IMR-90 (cell line): Measurements from ENCODE around the gene MFN1. TPM values are rescaled to one million over a fixed set of nuclear protein-coding genes. Genes with fewer than 3 reads are reported as not detected.

Source experiments
- ATAC-seq: fragments of 200-7000 bp; cut with Tn5 transposase; 2 replicates; pipeline ENCODE4 v1.9.1; 2020; ENCODE audit warnings: low read depth, mild to moderate bottlenecking, moderate library complexity
- BruUV-seq: library from RNA; stranded (reverse); fragments of 400-500 nt; replicated peaks from 2 replicates; lab custom pipeline; 2021; lab: Mats Ljungman, UMichigan
- CTCF ChIA-PET: fragments of 300-600 bp; formaldehyde crosslinking; extraction: SDS; loops from one replicate; lab custom pipeline; 2021; ENCODE audit warnings: antibody characterized with exemption; lab: Yijun Ruan, JAX
- POLR2A ChIA-PET: fragments of 300-600 bp; sonication (Branson Sonifier 250); formaldehyde crosslinking; loops from one replicate; lab custom pipeline; 2022; ENCODE audit warnings: antibody characterized with exemption; ENCODE audit not compliant: unreplicated experiment; lab: Charles Lee
- DNase-seq: peaks from one replicate; pipeline ENCODE4 v3.0.0; 2013
- H2AFZ ChIP-seq: replicated peaks from 2 replicates; pipeline ENCODE3; 2013; ENCODE audit warnings: low read length, mild to moderate bottlenecking; ENCODE audit not compliant: poor library complexity
- H2AK5ac ChIP-seq: 2 replicates; pipeline ENCODE4 v1.6.1; 2013; ENCODE audit warnings: low read depth, low read length, inconsistent platforms
- H2AK9ac ChIP-seq: replicated peaks from 2 replicates; pipeline ENCODE3; 2013; ENCODE audit warnings: mild to moderate bottlenecking, low read depth, low read length, moderate library complexity; ENCODE audit not compliant: poor library complexity
- H2BK120ac ChIP-seq: 2 replicates; pipeline ENCODE4 v1.6.1; 2013; ENCODE audit warnings: low read depth, low read length, inconsistent platforms
- H2BK15ac ChIP-seq: 3 replicates; pipeline ENCODE4 v1.6.1; 2013; ENCODE audit warnings: low read depth, low read length, inconsistent platforms
- H2BK20ac ChIP-seq: 2 replicates; pipeline ENCODE4 v1.6.1; 2013; ENCODE audit warnings: low read depth, mild to moderate bottlenecking, inconsistent platforms, low read length, moderate library complexity
- H2BK5ac ChIP-seq: 2 replicates; pipeline ENCODE4 v1.6.1; 2013; ENCODE audit warnings: mild to moderate bottlenecking, low read depth, low read length, inconsistent platforms; ENCODE audit not compliant: poor library complexity, severe bottlenecking
- H3K14ac ChIP-seq: replicated peaks from 2 replicates; pipeline ENCODE4 v1.6.1; 2013; ENCODE audit warnings: low read depth, low read length, inconsistent platforms
- H3K18ac ChIP-seq: 2 replicates; pipeline ENCODE4 v1.6.1; 2013; ENCODE audit warnings: low read depth, low read length, control low read depth
- H3K23ac ChIP-seq: 2 replicates; pipeline ENCODE4 v1.6.1; 2013; ENCODE audit warnings: low read depth, low read length, inconsistent platforms
- H3K27ac ChIP-seq: 2 replicates; pipeline ENCODE4 v1.5.1; 2013; ENCODE audit warnings: mild to moderate bottlenecking, control low read depth, low read length; ENCODE audit not compliant: insufficient read depth
- H3K27me3 ChIP-seq: 2 replicates; pipeline ENCODE4 v1.6.1; 2013; ENCODE audit warnings: low read length; ENCODE audit not compliant: control insufficient read depth, insufficient read depth
- H3K36me3 ChIP-seq: 2 replicates; pipeline ENCODE4 v1.6.1; 2013; ENCODE audit warnings: low read length, mixed read lengths; ENCODE audit not compliant: control insufficient read depth, insufficient read depth
- H3K4ac ChIP-seq: 2 replicates; pipeline ENCODE4 v1.6.1; 2013; ENCODE audit warnings: low read depth, low read length, inconsistent platforms
- H3K4me1 ChIP-seq: 2 replicates; pipeline ENCODE4 v1.6.1; 2013; ENCODE audit warnings: low read length, mixed read lengths; ENCODE audit not compliant: control insufficient read depth, insufficient read depth
- H3K4me2 ChIP-seq: 2 replicates; pipeline ENCODE4 v1.6.1; 2013; ENCODE audit warnings: low read depth, mild to moderate bottlenecking, control low read depth, low read length, moderate library complexity
- H3K4me3 ChIP-seq: 2 replicates; pipeline ENCODE4 v1.5.1; 2013; ENCODE audit warnings: low read depth, mild to moderate bottlenecking, control low read depth, low read length, moderate library complexity; ENCODE audit not compliant: insufficient read depth
- H3K56ac ChIP-seq: 2 replicates; pipeline ENCODE4 v1.6.1; 2013; ENCODE audit warnings: low read length, inconsistent platforms; ENCODE audit not compliant: insufficient read depth; ENCODE audit errors: extremely low read depth
- H3K79me1 ChIP-seq, 2 experiments: 2 replicates each; pipeline ENCODE4 v1.6.1; 2013; ENCODE audit warnings: low read length in 2 of 2, inconsistent platforms in 1 of 2, low read depth in 1 of 2
- H3K9ac ChIP-seq: 2 replicates; pipeline ENCODE4 v1.6.1; 2013; ENCODE audit warnings: low read depth, low read length, control low read depth
- H3K9me1 ChIP-seq: 2 replicates; pipeline ENCODE4 v1.6.1; 2013; ENCODE audit warnings: low read length, inconsistent platforms; ENCODE audit not compliant: insufficient read depth
- H3K9me3 ChIP-seq: 2 replicates; pipeline ENCODE4 v1.6.1; 2013; ENCODE audit warnings: low read length; ENCODE audit not compliant: control insufficient read depth, insufficient read depth
- H4K20me1 ChIP-seq: 2 replicates; pipeline ENCODE4 v1.6.1; 2013; ENCODE audit warnings: low read length, inconsistent platforms; ENCODE audit not compliant: insufficient read depth
- H4K5ac ChIP-seq: 2 replicates; pipeline ENCODE4 v1.6.1; 2013; ENCODE audit warnings: mild to moderate bottlenecking, low read depth, low read length, control low read depth
- H4K8ac ChIP-seq, 2 experiments: 2 replicates each; pipeline ENCODE4 v1.6.1; 2013; ENCODE audit warnings: low read depth in 2 of 2, low read length in 2 of 2, control low read depth in 1 of 2, inconsistent platforms in 1 of 2
- H4K91ac ChIP-seq: 2 replicates; pipeline ENCODE4 v1.6.1; 2013; ENCODE audit warnings: low read depth, low read length, inconsistent platforms; ENCODE audit not compliant: insufficient read depth
- CEBPB ChIP-seq: IDR thresholded peaks from 2 replicates; pipeline ENCODE4 v1.6.1; 2012; ENCODE audit warnings: low read depth, low read length, improper control_type of control experiment
- CHD1 ChIP-seq: IDR thresholded peaks from 2 replicates; pipeline ENCODE4 v1.6.1; 2012; ENCODE audit warnings: low read depth, low read length, improper control_type of control experiment
- FOS ChIP-seq: fragments of 150-350 bp; IDR thresholded peaks from 2 replicates; pipeline ENCODE4 v1.6.1; 2016; ENCODE audit warnings: low read depth, low read length
- MAFK ChIP-seq: IDR thresholded peaks from 2 replicates; pipeline ENCODE4 v1.6.1; 2012; ENCODE audit warnings: low read depth, low read length, improper control_type of control experiment
- MAZ ChIP-seq: IDR thresholded peaks from 2 replicates; pipeline ENCODE4 v1.6.1; 2012; ENCODE audit warnings: low read depth, mild to moderate bottlenecking, low read length, improper control_type of control experiment, moderate library complexity, borderline replicate concordance
- MXI1 ChIP-seq: IDR thresholded peaks from 2 replicates; pipeline ENCODE4 v1.6.1; 2012; ENCODE audit warnings: low read depth, mild to moderate bottlenecking, low read length, moderate library complexity, borderline replicate concordance
- NFE2L2 ChIP-seq: fragments of 150-350 bp; IDR thresholded peaks from 2 replicates; pipeline ENCODE4 v1.6.1; 2016; ENCODE audit warnings: low read depth, mild to moderate bottlenecking, low read length
- POLR2A ChIP-seq: IDR thresholded peaks from 2 replicates; pipeline ENCODE4 v1.6.1; 2012; ENCODE audit warnings: mild to moderate bottlenecking, low read depth, low read length
- RAD21 ChIP-seq: IDR thresholded peaks from 2 replicates; pipeline ENCODE4 v1.6.1; 2012; ENCODE audit warnings: low read length, improper control_type of control experiment
- RCOR1 ChIP-seq: IDR thresholded peaks from 2 replicates; pipeline ENCODE4 v1.6.1; 2012; ENCODE audit warnings: mild to moderate bottlenecking, low read length, improper control_type of control experiment; ENCODE audit not compliant: insufficient replicate concordance
- RFX5 ChIP-seq: IDR thresholded peaks from 2 replicates; pipeline ENCODE4 v1.8.0; 2012; ENCODE audit warnings: low read depth, mild to moderate bottlenecking, low read length, moderate library complexity
- SMC3 ChIP-seq: fragments of 150-350 bp; IDR thresholded peaks from 2 replicates; pipeline ENCODE4 v1.6.1; 2016; ENCODE audit warnings: low read depth, mild to moderate bottlenecking, antibody characterized with exemption, low read length, moderate library complexity
- WGBS, 2 experiments: methylation state at CpG; one replicate each; pipeline versions ENCODE4 v1.1.5 to v1.1.7; 2013; ENCODE audit warnings: missing lambda C conversion rate in 2 of 2; ENCODE audit not compliant: insufficient read length in 1 of 2; ENCODE audit errors: extremely low coverage in 2 of 2; 5-methylcytosine and 5-hydroxymethylcytosine counted together
- dilution Hi-C: fragments of 300-500 bp; cut with HindIII; formaldehyde crosslinking; loops from one replicate; pipeline ENCODE4 v1.14.3; 2018; ENCODE audit warnings: low sequenced_read_pairs; ENCODE audit not compliant: unreplicated experiment
- in situ Hi-C: fragments of 300-500 bp; cut with MboI; formaldehyde crosslinking; loops from 3 replicates; pipeline ENCODE4 v1.14.3; 2019; ENCODE audit warnings: low sequenced_read_pairs, inconsistent platforms, mixed read lengths
- intact Hi-C: fragments of 100-400 bp; cut with micrococcal nuclease; formaldehyde crosslinking; loops from 2 replicates; pipeline ENCODE4 v1.10.0; 2022
- polyA plus RNA-seq, 3 experiments: library from polyadenylated mRNA; depleted of rRNA; stranded (reverse); fragments of >200 nt; gene quantifications; 2 replicates each; pipeline ENCODE4 v1.2.3, GENCODE V29; 2012; ENCODE audit warnings: low replicate concordance in 1 of 3
- total RNA-seq: library from RNA; depleted of rRNA; stranded (reverse); fragments of >200 nt; gene quantifications from 2 replicates; pipeline ENCODE4 v1.2.3, GENCODE V29; 2012
- TF ChIP-seq, protein P1 (sequence below): fragments of 150-350 bp; IDR thresholded peaks from 2 replicates; pipeline ENCODE4 v1.6.1; 2016; ENCODE audit warnings: low read depth, mild to moderate bottlenecking, low read length, moderate library complexity, borderline replicate concordance
- TF ChIP-seq, protein P2 (sequence below): conservative IDR thresholded peaks from 2 replicates; pipeline ENCODE4 v1.5.1; 2012; ENCODE audit warnings: mild to moderate bottlenecking, low read depth, low read length, improper control_type of control experiment

MFN1 gene
- total and polyA plus RNA-seq, 2 of the 4 experiments (the other 2 are of a cell fraction): 23.6 to 40.3 TPM

DNA sequence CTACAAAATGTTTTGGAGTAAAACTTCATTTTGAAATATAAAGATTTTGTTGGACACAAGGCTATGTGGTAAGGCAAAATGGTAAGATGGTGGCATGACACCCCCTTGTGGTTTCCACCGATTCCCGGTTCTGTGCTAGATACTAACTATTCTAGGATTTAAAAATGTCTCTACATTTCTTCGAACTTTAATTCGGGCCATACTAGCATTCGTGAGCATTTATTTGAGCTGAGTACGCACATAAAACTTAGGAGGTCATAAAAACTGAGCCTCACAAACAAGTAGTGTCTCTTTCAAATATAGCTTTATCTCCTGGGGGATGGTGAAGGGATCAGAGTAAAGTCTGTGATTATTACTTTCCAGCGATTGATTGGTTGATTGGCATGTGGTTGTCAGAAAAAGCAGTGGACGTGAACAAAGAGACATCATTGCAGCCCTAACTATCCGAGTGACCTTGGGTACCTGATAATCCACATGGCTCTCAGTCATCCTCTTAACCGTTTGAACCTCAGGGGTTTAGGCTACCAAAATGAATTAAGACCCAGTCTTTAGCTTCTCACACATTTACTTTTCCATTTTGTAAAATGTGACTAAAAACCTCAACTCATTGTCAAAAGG lies 25.7 kb upstream of the MFN1 start:
- no peak overlapping the region for H2BK20ac ChIP-seq
- H4K20me1 ChIP-seq: peaks cover 11% of the 10 kb centered on the region; the same call in 1 of the 2 replicates
- DNase-seq (peak; percentile 63), ATAC-seq (no peak)
- 50% methylated on average over 1 of the region's 10 CpGs; no CpG with 5 or more reads in 1 of the 2 experiments for WGBS, 2 experiments
- H3K4ac ChIP-seq: 0 out of 2 replicates have a peak overlapping the region, but pooled peaks have one; percentile 16
- no peak overlapping the region for H3K27ac ChIP-seq
- H3K4me2 ChIP-seq: peak overlapping the region; percentile 94; the same call in 1 of the 2 replicates
- H3K9me1 ChIP-seq: no peaks in the 10 kb centered on the region
- peak overlapping the region; percentile 69 for H2AFZ ChIP-seq
- H2AK5ac ChIP-seq: no peak overlapping the region
- no peak overlapping the region for H3K9ac ChIP-seq
- H3K56ac ChIP-seq: no peak overlapping the region
- H2BK15ac ChIP-seq: 0 out of 3 replicates have a peak overlapping the region, but pooled peaks have one; percentile 16
- intact Hi-C loops (loop anchor here (1.0 to 2.0 kb wide), 3 partner anchors 174 to 885 kb away; no protein-coding TSS in a partner anchor), in situ Hi-C loops (loop anchor here (5.0 kb wide), 1 partner anchor 174 kb away; the partner anchor contains the start of gene PIK3CA), dilution Hi-C loops (no loop called here)
- no peaks in the 10 kb centered on the region for H3K27me3 ChIP-seq
- H4K5ac ChIP-seq: no peak overlapping the region; the same call in 1 of the 2 replicates
- no peak overlapping the region for H3K18ac ChIP-seq
- ChIA-PET POLR2A (interaction anchor here (0.6 kb wide), 1 partner anchor 214 kb away, joined by 3 read pairs; no protein-coding TSS in a partner anchor), CTCF (interaction anchor here (0.7 to 1.4 kb wide), 8 partner anchors 12 to 888 kb away, joined by 3 to 7 read pairs (median 4); no protein-coding TSS in a partner anchor)
- H2BK5ac ChIP-seq: no peak overlapping the region
- no TSS peak for BruUV-seq
- H4K91ac ChIP-seq: no peak overlapping the region
- peak overlapping the region; percentile 62 to 65; a peak in 2 of 4 replicates for H4K8ac ChIP-seq
- H3K4me3 ChIP-seq: peak overlapping the region; percentile 97; the same call in 1 of the 2 replicates
- peak overlapping the region; percentile 41; the same call in 1 of the 2 replicates for H3K23ac ChIP-seq
- H2AK9ac ChIP-seq: no peak overlapping the region
- H3K9me3 ChIP-seq: no peaks in the 10 kb centered on the region
- peaks cover 2 to 14% of the 10 kb centered on the region in 2 experiments; a peak in 2 of 4 replicates for H3K79me1 ChIP-seq
- H3K14ac ChIP-seq: peak overlapping the region; percentile 62; the same call in 1 of the 2 replicates
- H3K36me3 ChIP-seq: peaks cover 3% of the 10 kb centered on the region; the same call in 1 of the 2 replicates
- peaks cover 3% of the 10 kb centered on the region; the same call in 1 of the 2 replicates for H3K4me1 ChIP-seq
- no peak overlapping the region for H2BK120ac ChIP-seq
- TF ChIP-seq MXI1: no peak
- no peak for TF ChIP-seq RCOR1
- TF ChIP-seq, protein P1, sequence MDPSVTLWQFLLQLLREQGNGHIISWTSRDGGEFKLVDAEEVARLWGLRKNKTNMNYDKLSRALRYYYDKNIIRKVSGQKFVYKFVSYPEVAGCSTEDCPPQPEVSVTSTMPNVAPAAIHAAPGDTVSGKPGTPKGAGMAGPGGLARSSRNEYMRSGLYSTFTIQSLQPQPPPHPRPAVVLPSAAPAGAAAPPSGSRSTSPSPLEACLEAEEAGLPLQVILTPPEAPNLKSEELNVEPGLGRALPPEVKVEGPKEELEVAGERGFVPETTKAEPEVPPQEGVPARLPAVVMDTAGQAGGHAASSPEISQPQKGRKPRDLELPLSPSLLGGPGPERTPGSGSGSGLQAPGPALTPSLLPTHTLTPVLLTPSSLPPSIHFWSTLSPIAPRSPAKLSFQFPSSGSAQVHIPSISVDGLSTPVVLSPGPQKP: no peak
- TF ChIP-seq MAZ: no peak
- TF ChIP-seq NFE2L2: no peak
- TF ChIP-seq CEBPB: no peak
- no peak for TF ChIP-seq CHD1
- peak; percentile 60 for TF ChIP-seq SMC3
- TF ChIP-seq POLR2A: no peak
- TF ChIP-seq MAFK: no peak
- no peak for TF ChIP-seq FOS
- no peak for TF ChIP-seq RFX5
- TF ChIP-seq, protein P2, sequence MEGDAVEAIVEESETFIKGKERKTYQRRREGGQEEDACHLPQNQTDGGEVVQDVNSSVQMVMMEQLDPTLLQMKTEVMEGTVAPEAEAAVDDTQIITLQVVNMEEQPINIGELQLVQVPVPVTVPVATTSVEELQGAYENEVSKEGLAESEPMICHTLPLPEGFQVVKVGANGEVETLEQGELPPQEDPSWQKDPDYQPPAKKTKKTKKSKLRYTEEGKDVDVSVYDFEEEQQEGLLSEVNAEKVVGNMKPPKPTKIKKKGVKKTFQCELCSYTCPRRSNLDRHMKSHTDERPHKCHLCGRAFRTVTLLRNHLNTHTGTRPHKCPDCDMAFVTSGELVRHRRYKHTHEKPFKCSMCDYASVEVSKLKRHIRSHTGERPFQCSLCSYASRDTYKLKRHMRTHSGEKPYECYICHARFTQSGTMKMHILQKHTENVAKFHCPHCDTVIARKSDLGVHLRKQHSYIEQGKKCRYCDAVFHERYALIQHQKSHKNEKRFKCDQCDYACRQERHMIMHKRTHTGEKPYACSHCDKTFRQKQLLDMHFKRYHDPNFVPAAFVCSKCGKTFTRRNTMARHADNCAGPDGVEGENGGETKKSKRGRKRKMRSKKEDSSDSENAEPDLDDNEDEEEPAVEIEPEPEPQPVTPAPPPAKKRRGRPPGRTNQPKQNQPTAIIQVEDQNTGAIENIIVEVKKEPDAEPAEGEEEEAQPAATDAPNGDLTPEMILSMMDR: peak; percentile 71
- peak; percentile 70 for TF ChIP-seq RAD21
